Smooth muscle cell of the brain vasculature (primary cell): ENCODE data around the gene EHMT1.
"Not testable (repeated sequence)": the region's sequence is repeated elsewhere in the genome, so short reads cannot be mapped to it uniquely, and the experiment has no call there.

Experiments used
- DNase-seq: peaks from one replicate; pipeline ENCODE4 v3.0.0-alpha.2; 2012; ENCODE audit warnings: low read depth, low spot score

Gene EHMT1

GRCh38 chr9:137883977-137884376 is 265.2 kb downstream of the EHMT1 start:
- not testable (repeated sequence) for DNase-seq

- not testable (repeated sequence) for DNase-seq
Measured at GRCh38 chr9:137884547-137884946, 265.7 kb downstream of the EHMT1 start.

- not testable (repeated sequence) for DNase-seq
Measured at GRCh38 chr9:137885121-137885520, 266.3 kb downstream of the EHMT1 start.
